ENCODE results near the gene TREH. TPM values are rescaled to one million over a fixed set of nuclear protein-coding genes. Genes with fewer than 3 reads are reported as not detected.
"Not testable (repeated sequence)": the region's sequence is repeated elsewhere in the genome, so short reads cannot be mapped to it uniquely, and the experiment has no call there.

TREH gene
- total RNA-seq, 2 donors from 2014 or later = not detected

DNA sequence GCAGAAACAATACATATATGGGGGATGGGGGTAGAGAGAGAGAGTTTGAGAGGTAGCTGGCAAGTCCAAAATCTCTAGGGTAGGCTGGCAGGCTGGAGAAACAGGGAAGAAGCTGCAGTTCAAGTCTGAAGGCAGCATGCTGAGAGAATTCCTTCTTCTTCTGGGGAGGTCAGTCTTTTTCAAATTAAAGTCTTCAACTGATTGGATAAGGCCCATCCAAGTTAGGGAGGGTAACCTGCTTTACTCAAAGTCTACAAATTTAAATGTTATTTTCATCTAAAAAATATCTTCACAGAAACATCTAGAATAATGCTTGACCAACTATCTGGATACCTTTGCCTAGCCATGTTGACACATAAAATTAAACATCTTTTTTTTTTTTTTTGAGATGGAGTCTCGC is 2.9 kb upstream of the TREH start:
- TF ChIP-seq, protein P1, sequence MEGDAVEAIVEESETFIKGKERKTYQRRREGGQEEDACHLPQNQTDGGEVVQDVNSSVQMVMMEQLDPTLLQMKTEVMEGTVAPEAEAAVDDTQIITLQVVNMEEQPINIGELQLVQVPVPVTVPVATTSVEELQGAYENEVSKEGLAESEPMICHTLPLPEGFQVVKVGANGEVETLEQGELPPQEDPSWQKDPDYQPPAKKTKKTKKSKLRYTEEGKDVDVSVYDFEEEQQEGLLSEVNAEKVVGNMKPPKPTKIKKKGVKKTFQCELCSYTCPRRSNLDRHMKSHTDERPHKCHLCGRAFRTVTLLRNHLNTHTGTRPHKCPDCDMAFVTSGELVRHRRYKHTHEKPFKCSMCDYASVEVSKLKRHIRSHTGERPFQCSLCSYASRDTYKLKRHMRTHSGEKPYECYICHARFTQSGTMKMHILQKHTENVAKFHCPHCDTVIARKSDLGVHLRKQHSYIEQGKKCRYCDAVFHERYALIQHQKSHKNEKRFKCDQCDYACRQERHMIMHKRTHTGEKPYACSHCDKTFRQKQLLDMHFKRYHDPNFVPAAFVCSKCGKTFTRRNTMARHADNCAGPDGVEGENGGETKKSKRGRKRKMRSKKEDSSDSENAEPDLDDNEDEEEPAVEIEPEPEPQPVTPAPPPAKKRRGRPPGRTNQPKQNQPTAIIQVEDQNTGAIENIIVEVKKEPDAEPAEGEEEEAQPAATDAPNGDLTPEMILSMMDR (IDR thresholded peaks at IDR 0.05) = no peak

DNA sequence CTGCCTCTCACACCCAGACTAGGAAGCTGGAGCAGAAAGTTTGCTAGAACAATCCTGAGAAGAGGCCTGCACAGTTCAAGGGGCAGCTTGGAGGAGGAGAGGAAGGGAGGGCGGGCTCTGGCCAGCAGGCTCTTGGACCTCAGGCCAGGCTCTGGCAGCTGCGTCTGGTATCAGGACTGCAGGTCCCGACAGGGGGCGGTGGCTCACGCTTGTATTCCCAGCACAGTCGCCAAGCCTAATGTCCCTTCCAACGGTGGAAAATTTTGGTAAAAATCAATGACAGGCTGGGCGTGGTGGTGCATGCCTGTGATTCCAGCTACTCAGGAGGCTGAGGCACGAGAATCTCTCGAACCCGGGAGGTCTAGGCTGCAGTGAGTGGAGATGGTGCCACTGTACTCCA is 542 bp downstream of the TREH start:
- TF ChIP-seq, protein P1 (IDR thresholded peaks at IDR 0.05) = peak in 1 of 2 donors; percentile 19
- not testable (repeated sequence) for H3K27me3 ChIP-seq, H3K9me3 ChIP-seq, H3K36me3 ChIP-seq, H3K4me1 ChIP-seq, H3K27ac ChIP-seq, H3K4me3 ChIP-seq
- peak; percentile 74 for DNase-seq (ENCODE audit: low spot score)

More for the DNA sequence above, 2.9 kb upstream of the TREH start:
- Histone ChIP-seq H3K36me3 (no peaks in the 10 kb centered on the region), H3K27me3 (no peaks in the 10 kb centered on the region), H3K4me3 (no peak overlapping the region), H3K4me1 (no peaks in the 10 kb centered on the region), H3K27ac (no peak overlapping the region), H3K9me3 (no peaks in the 10 kb centered on the region)
- DNase-seq (ENCODE audit: low spot score) = no peak

DNA sequence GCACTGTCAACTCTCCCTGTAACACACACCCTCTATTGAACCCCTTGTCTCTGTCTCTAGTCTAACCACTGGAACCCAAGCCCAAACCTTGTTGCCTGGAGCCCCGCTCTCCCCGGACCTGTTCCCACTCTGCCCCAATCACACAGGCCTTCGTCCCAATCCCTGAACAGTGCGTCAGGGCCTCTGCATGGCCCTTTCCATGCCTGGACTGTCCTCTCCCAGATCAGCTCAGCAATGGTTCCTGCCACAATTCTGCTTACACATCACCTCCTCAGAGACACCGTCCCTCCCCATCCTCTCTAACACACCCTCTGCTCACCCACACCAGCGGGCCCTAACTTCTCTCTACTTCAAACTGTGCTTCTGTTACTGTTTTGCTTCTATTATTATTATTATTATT is 1.5 kb downstream of the TREH start:
- no peak for DNase-seq (ENCODE audit: low spot score)
- Histone ChIP-seq H3K27ac (no peak overlapping the region), H3K27me3 (no peaks in the 10 kb centered on the region), H3K4me1 (no peaks in the 10 kb centered on the region), H3K9me3 (no peaks in the 10 kb centered on the region), H3K36me3 (no peaks in the 10 kb centered on the region), H3K4me3 (no peak overlapping the region)
- TF ChIP-seq, protein P1 (IDR thresholded peaks at IDR 0.05) = no peak

DNA sequence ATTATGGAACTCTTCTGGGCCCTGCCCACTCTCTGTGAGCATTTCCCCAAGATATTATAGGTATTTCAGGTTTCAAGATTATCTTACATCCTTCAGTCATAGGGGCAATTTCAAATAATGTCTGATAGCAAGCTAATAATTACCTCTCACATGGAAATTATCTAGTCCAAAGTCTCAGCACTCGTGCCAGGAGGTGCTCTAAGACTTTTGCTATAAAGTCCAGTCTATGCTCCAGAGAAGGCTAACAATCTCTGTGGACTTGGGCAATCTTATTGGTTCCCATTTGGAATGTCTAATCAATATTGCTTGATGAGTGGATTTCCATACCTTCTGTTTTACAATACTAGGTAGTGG is 5.4 kb downstream of the TREH start:
- TF ChIP-seq, protein P1 (IDR thresholded peaks at IDR 0.05) = no peak
- no peaks in the 10 kb centered on the region for H3K4me1 ChIP-seq

DNA sequence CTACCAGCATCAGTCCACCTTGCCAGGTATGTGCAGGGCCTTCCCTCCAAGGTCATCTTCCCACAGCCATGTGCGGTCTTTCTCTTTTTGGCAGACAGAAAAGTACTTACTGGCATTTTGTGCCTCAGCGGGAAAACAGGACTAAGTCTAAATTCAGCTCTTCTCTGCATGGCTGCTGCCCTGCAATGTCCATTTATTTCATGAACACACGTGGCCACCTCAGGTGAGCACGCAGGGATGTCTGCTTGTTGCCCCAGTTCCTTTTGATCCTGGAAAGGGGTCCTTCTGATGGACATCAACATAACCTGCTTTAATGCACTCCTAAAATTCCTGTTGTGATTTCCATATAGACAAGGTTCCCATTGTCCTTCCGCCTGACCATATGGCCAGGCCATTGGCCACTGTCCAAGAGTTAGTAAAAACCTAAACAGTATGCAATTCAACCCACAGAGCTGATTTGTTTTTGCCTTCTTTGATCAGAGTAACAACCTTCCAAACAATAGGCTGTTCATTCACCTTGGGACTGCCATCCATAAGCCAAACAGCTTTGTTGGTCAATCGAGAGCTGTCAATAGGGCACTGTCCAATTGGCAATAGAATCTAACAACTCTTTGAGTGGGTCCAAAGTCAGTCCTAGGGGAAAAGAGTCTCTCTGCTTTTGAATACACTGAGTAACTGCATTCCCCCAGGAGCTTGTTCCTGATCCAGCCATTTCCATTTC is 5.9 kb downstream of the TREH start:
- no peaks in the 10 kb centered on the region for H3K36me3 ChIP-seq

More for the DNA sequence above, 5.4 kb downstream of the TREH start:
- peaks cover 0 to 14% of the 10 kb centered on the region in 2 donors for H3K9me3 ChIP-seq
- no peaks in the 10 kb centered on the region for H3K36me3 ChIP-seq
- no peak overlapping the region for H3K27ac ChIP-seq
- H3K27me3 ChIP-seq = no peaks in the 10 kb centered on the region
- no peak for DNase-seq (ENCODE audit: low spot score)
- H3K4me3 ChIP-seq = no peak overlapping the region

More for the DNA sequence above, 5.9 kb downstream of the TREH start:
- Histone ChIP-seq H3K4me1 (no peaks in the 10 kb centered on the region), H3K9me3 (peaks cover 0 to 14% of the 10 kb centered on the region in 2 donors), H3K4me3 (no peak overlapping the region), H3K27ac (no peak overlapping the region), H3K27me3 (no peaks in the 10 kb centered on the region)
- TF ChIP-seq, protein P1 (IDR thresholded peaks at IDR 0.05) = no peak
- no peak for DNase-seq (ENCODE audit: low spot score)

Data from right atrium auricular region (tissue), 2 donors.